Measurements from ENCODE around the gene FLT1. TPM values are rescaled to one million over a fixed set of nuclear protein-coding genes. Genes with fewer than 3 reads are reported as not detected.
A peak's percentile ranks its signal among the peaks of the same experiment; 100 is the strongest.

Gene FLT1
- total RNA-seq, 6 experiments from 2014 or later = 80.5 to 118 (median 91.0) TPM

DNA sequence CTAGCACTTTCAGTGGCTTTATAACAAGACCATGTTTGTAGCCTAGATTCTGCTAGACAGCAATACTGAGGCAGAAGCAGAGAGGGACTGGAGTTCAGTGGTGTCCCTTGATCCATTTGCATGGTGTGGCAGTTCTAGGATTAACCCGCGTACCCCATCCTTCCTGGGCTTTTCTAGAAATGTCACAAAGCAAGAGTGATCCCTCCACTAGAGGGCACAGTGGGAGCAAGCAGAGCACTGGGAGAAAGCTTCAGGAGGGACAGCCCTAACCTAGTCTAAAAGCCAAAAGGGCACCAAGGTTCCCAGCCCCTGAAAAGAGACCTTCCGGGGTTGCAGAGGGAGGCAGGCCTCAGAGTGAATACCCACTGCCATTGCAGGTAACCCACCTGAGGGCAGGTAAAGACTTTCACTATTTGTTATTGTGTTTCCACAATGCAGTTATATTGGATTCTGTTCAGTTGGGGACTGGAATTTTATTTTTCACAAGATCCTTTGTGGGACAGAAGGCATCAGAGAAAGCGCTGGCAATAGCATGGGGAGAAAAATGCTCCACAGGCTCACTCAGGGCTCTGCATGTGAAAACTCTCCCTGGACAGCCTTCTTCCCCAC is 170.6 kb downstream of the FLT1 start:
- peak overlapping the region; percentile 95 for H3K27ac Mint-ChIP-seq
- peaks cover 6% of the 10 kb centered on the region for H3K9me3 Mint-ChIP-seq
- H3K36me3 Mint-ChIP-seq (ENCODE audit: low read depth) = peaks cover 28% of the 10 kb centered on the region
- H3K27me3 Mint-ChIP-seq (ENCODE audit: insufficient read depth) = no peaks in the 10 kb centered on the region; the same call in 1 of the 2 replicates
- TF ChIP-seq, protein P1, sequence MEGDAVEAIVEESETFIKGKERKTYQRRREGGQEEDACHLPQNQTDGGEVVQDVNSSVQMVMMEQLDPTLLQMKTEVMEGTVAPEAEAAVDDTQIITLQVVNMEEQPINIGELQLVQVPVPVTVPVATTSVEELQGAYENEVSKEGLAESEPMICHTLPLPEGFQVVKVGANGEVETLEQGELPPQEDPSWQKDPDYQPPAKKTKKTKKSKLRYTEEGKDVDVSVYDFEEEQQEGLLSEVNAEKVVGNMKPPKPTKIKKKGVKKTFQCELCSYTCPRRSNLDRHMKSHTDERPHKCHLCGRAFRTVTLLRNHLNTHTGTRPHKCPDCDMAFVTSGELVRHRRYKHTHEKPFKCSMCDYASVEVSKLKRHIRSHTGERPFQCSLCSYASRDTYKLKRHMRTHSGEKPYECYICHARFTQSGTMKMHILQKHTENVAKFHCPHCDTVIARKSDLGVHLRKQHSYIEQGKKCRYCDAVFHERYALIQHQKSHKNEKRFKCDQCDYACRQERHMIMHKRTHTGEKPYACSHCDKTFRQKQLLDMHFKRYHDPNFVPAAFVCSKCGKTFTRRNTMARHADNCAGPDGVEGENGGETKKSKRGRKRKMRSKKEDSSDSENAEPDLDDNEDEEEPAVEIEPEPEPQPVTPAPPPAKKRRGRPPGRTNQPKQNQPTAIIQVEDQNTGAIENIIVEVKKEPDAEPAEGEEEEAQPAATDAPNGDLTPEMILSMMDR (IDR thresholded peaks at IDR 0.05) = peak; percentile 92
- H3K4me3 Mint-ChIP-seq = peak overlapping the region; percentile 50
- peaks cover 99% of the 10 kb centered on the region for H3K4me1 Mint-ChIP-seq (ENCODE audit: low read depth)
- peak; percentile 74 for DNase-seq

DNA sequence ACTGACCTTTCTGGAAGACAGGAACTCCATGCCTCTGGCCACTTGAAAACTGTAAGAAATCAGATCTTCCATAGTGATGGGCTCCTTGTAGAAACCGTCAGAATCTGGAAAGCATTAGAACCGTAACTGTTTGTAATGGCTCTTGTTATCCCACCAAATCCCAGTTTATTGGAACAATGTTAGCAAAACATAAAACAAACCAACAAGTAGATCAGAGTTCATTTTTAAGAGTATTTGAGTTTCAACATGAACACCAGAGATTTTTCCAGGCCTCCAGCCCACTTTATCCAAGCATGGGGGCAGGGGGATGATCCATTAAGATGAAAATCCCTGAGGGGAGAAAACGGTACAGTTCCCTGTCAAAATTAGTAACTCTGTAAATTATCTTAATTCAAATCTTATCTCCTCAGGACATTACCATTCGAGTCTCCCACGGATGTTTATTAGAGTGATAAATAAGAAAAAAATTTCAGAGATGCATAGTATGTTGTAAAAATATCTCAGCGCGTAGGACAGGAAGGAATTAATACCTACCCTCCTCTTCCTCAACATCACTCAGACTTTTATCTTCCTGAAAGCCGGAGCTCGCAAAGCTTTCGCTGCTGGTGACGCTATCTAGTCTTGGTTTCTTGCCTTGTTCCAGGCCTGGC is 172.5 kb downstream of the FLT1 start:
- H3K27ac Mint-ChIP-seq = peak overlapping the region; percentile 95
- peak overlapping the region; percentile 84 for H3K4me3 Mint-ChIP-seq
- H3K9me3 Mint-ChIP-seq = peaks cover 6% of the 10 kb centered on the region
- TF ChIP-seq, protein P1 (IDR thresholded peaks at IDR 0.05) = no peak
- peaks cover 82% of the 10 kb centered on the region for H3K4me1 Mint-ChIP-seq (ENCODE audit: low read depth)
- DNase-seq = peak; percentile 77
- H3K36me3 Mint-ChIP-seq (ENCODE audit: low read depth) = peaks cover 30% of the 10 kb centered on the region
- H3K27me3 Mint-ChIP-seq (ENCODE audit: insufficient read depth) = no peaks in the 10 kb centered on the region; the same call in 1 of the 2 replicates

DNA sequence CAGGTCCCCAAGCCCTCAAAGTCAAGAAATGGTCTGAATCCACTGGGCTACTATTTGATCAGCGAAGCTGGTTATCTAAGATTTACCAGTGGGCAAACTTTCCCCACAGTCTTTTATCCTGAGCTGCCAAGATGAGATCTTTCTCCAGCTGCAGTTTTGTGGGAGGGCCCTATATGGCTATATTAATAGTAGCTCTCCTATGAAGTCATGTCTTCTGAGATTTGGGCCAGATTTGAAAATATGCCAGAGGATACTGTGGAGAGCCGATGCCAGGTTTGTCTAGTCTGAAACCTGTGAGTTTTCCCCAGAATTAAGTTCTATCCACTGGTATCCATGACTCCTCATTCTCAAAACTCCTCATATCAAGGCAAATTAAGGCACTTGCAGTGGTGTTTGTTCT is 173.2 kb downstream of the FLT1 start:
- Mint-ChIP-seq H3K27ac (peak overlapping the region; percentile 95), H3K27me3 (ENCODE audit: insufficient read depth) (no peaks in the 10 kb centered on the region; the same call in 1 of the 2 replicates), H3K4me1 (ENCODE audit: low read depth) (peaks cover 76% of the 10 kb centered on the region), H3K9me3 (peaks cover 6% of the 10 kb centered on the region), H3K4me3 (peak overlapping the region; percentile 84), H3K36me3 (ENCODE audit: low read depth) (peaks cover 30% of the 10 kb centered on the region)
- DNase-seq = peak; percentile 29
- TF ChIP-seq, protein P1 (IDR thresholded peaks at IDR 0.05) = no peak

DNA sequence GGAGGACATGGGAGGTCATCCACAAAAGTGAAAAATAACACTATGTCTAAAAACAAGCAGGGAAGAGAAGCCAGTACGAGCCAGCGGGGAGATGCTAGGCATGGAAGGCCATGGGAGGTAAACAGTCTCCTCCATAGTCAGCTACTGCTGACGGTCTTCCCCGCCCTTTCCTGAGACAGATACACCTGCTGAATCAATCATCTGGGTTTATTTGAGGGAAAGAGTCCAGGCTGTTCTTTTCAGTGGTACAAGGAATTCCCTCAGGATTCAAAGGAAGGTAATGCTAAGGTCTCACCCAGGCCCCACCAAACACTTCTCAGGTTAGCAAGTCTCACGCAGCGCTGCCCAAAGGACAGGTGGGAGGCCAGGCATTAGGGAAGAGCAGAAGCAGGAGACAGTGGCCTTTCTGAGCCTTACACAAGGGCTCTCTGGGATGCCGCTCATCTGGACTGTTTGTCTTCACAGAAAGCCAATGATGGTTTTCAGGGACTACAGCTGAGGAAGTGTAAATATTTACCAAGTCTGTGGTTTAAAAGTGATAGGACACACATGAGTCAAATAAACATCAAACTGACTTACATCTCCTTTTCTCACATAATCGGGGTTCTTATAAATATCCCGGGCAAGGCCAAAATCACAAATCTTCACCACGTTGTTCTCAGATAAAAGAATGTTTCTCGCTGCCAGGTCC is 173.9 kb downstream of the FLT1 start:
- peaks cover 6% of the 10 kb centered on the region for H3K9me3 Mint-ChIP-seq
- peaks cover 72% of the 10 kb centered on the region for H3K4me1 Mint-ChIP-seq (ENCODE audit: low read depth)
- peaks cover 30% of the 10 kb centered on the region for H3K36me3 Mint-ChIP-seq (ENCODE audit: low read depth)
- TF ChIP-seq, protein P1 (IDR thresholded peaks at IDR 0.05) = no peak
- peak overlapping the region; percentile 84 for H3K4me3 Mint-ChIP-seq
- H3K27ac Mint-ChIP-seq = peak overlapping the region; percentile 95
- H3K27me3 Mint-ChIP-seq (ENCODE audit: insufficient read depth) = no peaks in the 10 kb centered on the region; the same call in 1 of the 2 replicates
- DNase-seq = no peak

DNA sequence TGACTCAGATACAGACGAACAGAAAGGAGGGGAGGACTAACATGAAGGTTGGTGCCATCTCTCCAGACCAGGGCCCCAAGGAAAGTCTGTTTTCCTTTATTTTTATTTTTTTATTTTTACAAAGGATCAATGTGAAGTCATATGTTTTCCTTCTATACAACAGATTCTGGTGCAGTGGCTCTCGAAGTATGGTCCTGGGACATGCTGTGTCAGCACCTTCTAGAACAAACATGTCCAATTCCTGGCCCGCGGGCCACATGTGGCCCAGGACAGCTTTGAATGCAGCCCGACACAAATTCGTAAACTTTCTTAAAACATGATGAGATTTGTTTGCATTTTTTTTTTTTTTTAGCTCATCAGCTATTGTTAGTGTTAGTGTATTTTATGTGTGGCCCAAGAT is 174.7 kb downstream of the FLT1 start:
- H3K4me1 Mint-ChIP-seq (ENCODE audit: low read depth) = peaks cover 66% of the 10 kb centered on the region
- H3K36me3 Mint-ChIP-seq (ENCODE audit: low read depth) = peaks cover 30% of the 10 kb centered on the region

More for the DNA sequence above, 174.7 kb downstream of the FLT1 start:
- TF ChIP-seq, protein P1 (IDR thresholded peaks at IDR 0.05) = no peak
- DNase-seq = no peak
- H3K27me3 Mint-ChIP-seq (ENCODE audit: insufficient read depth) = no peaks in the 10 kb centered on the region; the same call in 1 of the 2 replicates
- no peak overlapping the region for H3K4me3 Mint-ChIP-seq
- H3K9me3 Mint-ChIP-seq = peaks cover 6% of the 10 kb centered on the region
- peak overlapping the region; percentile 42; the same call in 1 of the 2 replicates for H3K27ac Mint-ChIP-seq
